ENCODE measurements around the gene ELMO1.
A peak's percentile ranks its signal among the peaks of the same experiment; 100 is the strongest.

The ELMO1 gene

GRCh38 chr7:37333075-37333474 is 115.6 kb downstream of the ELMO1 start:
- no peak for DNase-seq (ENCODE audit: insufficient read length)
- FAIRE-seq, result peak; percentile 14
- TF ChIP-seq POLR2AphosphoS5 (IDR thresholded peaks at IDR 0.05; ENCODE audit: low read depth, low read length) (no peak), POLR2A (IDR thresholded peaks at IDR 0.05; ENCODE audit: low read depth, low read length) (no peak), TAF1 (IDR thresholded peaks at IDR 0.05; ENCODE audit: borderline replicate concordance, low read depth, low read length) (no peak)

GRCh38 chr7:37332243-37333016 is 116.2 kb downstream of the ELMO1 start:
- DNase-seq (ENCODE audit: insufficient read length) (no peak), FAIRE-seq (no peak)
- TF ChIP-seq TAF1 (IDR thresholded peaks at IDR 0.05; ENCODE audit: borderline replicate concordance, low read depth, low read length), result no peak
- TF ChIP-seq POLR2A (IDR thresholded peaks at IDR 0.05; ENCODE audit: low read depth, low read length), result no peak
- TF ChIP-seq POLR2AphosphoS5 (IDR thresholded peaks at IDR 0.05; ENCODE audit: low read depth, low read length), result no peak

- DNase-seq (ENCODE audit: insufficient read length), result no peak
Measured at GRCh38 chr7:37330775-37331174, 117.9 kb downstream of the ELMO1 start.

GRCh38 chr7:37329940-37330339 is 118.7 kb downstream of the ELMO1 start:
- FAIRE-seq (no peak), DNase-seq (ENCODE audit: insufficient read length) (no peak)
- no peak for TF ChIP-seq TAF1 (IDR thresholded peaks at IDR 0.05; ENCODE audit: borderline replicate concordance, low read depth, low read length)
- no peak for TF ChIP-seq POLR2AphosphoS5 (IDR thresholded peaks at IDR 0.05; ENCODE audit: low read depth, low read length)
- no peak for TF ChIP-seq POLR2A (IDR thresholded peaks at IDR 0.05; ENCODE audit: low read depth, low read length)

More at GRCh38 chr7:37330775-37331174, 117.9 kb downstream of the ELMO1 start:
- FAIRE-seq, result peak; percentile 61
- no peak for TF ChIP-seq POLR2AphosphoS5 (IDR thresholded peaks at IDR 0.05; ENCODE audit: low read depth, low read length)
- TF ChIP-seq TAF1 (IDR thresholded peaks at IDR 0.05; ENCODE audit: borderline replicate concordance, low read depth, low read length), result no peak
- no peak for TF ChIP-seq POLR2A (IDR thresholded peaks at IDR 0.05; ENCODE audit: low read depth, low read length)

GRCh38 chr7:37327288-37327687 is 121.4 kb downstream of the ELMO1 start:
- DNase-seq (ENCODE audit: insufficient read length) (no peak), FAIRE-seq (peak; percentile 48)
- no peak for TF ChIP-seq POLR2A (IDR thresholded peaks at IDR 0.05; ENCODE audit: low read depth, low read length)
- TF ChIP-seq POLR2AphosphoS5 (IDR thresholded peaks at IDR 0.05; ENCODE audit: low read depth, low read length), result no peak
- TF ChIP-seq TAF1 (IDR thresholded peaks at IDR 0.05; ENCODE audit: borderline replicate concordance, low read depth, low read length), result no peak

GRCh38 chr7:37323966-37324365 is 124.7 kb downstream of the ELMO1 start:
- FAIRE-seq, result no peak
- no peak for TF ChIP-seq TAF1 (IDR thresholded peaks at IDR 0.05; ENCODE audit: borderline replicate concordance, low read depth, low read length)
- TF ChIP-seq POLR2A (IDR thresholded peaks at IDR 0.05; ENCODE audit: low read depth, low read length), result no peak
- no peak for TF ChIP-seq POLR2AphosphoS5 (IDR thresholded peaks at IDR 0.05; ENCODE audit: low read depth, low read length)
- no peak for DNase-seq (ENCODE audit: insufficient read length)

- no peak for TF ChIP-seq POLR2AphosphoS5 (IDR thresholded peaks at IDR 0.05; ENCODE audit: low read depth, low read length)
- no peak for DNase-seq (ENCODE audit: insufficient read length)
- no peak for FAIRE-seq
Measured at GRCh38 chr7:37322831-37323230, 125.8 kb downstream of the ELMO1 start.

GRCh38 chr7:37320848-37321468 is 127.7 kb downstream of the ELMO1 start:
- TF ChIP-seq POLR2AphosphoS5 (IDR thresholded peaks at IDR 0.05; ENCODE audit: low read depth, low read length) (no peak), TAF1 (IDR thresholded peaks at IDR 0.05; ENCODE audit: borderline replicate concordance, low read depth, low read length) (no peak), POLR2A (IDR thresholded peaks at IDR 0.05; ENCODE audit: low read depth, low read length) (no peak)
- DNase-seq (ENCODE audit: insufficient read length), result no peak
- peak; percentile 68 for FAIRE-seq

GRCh38 chr7:37320140-37320847 is 128.4 kb downstream of the ELMO1 start:
- FAIRE-seq (no peak), DNase-seq (ENCODE audit: insufficient read length) (no peak)
- TF ChIP-seq TAF1 (IDR thresholded peaks at IDR 0.05; ENCODE audit: borderline replicate concordance, low read depth, low read length) (no peak), POLR2AphosphoS5 (IDR thresholded peaks at IDR 0.05; ENCODE audit: low read depth, low read length) (no peak), POLR2A (IDR thresholded peaks at IDR 0.05; ENCODE audit: low read depth, low read length) (no peak)

- DNase-seq (ENCODE audit: insufficient read length), result no peak
- TF ChIP-seq TAF1 (IDR thresholded peaks at IDR 0.05; ENCODE audit: borderline replicate concordance, low read depth, low read length) (no peak), POLR2A (IDR thresholded peaks at IDR 0.05; ENCODE audit: low read depth, low read length) (no peak), POLR2AphosphoS5 (IDR thresholded peaks at IDR 0.05; ENCODE audit: low read depth, low read length) (no peak)
- FAIRE-seq, result no peak
Measured at GRCh38 chr7:37318541-37318940, 130.1 kb downstream of the ELMO1 start.

- TF ChIP-seq POLR2AphosphoS5 (IDR thresholded peaks at IDR 0.05; ENCODE audit: low read depth, low read length), result no peak
- TF ChIP-seq TAF1 (IDR thresholded peaks at IDR 0.05; ENCODE audit: borderline replicate concordance, low read depth, low read length), result no peak
- TF ChIP-seq POLR2A (IDR thresholded peaks at IDR 0.05; ENCODE audit: low read depth, low read length), result no peak
- DNase-seq (ENCODE audit: insufficient read length) (no peak), FAIRE-seq (peak; percentile 87)
Measured at GRCh38 chr7:37315772-37316715, 132.6 kb downstream of the ELMO1 start.

All from GM12892 (cell line).